Right lobe of liver (tissue), 6 donors: ENCODE data around the gene KCNK3. TPM values are rescaled to one million over a fixed set of nuclear protein-coding genes. Genes with fewer than 3 reads are reported as not detected.

ENCODE experiments used
- ATAC-seq, 4 donors: fragments of 200-7000 bp; cut with Tn5 transposase; one replicate each; pipeline ENCODE4 v1.9.1; 2020; ENCODE audit warnings: mild to moderate bottlenecking in 4 of 4, moderate library complexity in 4 of 4
- DNase-seq, 3 donors: peaks; one replicate each; pipeline ENCODE4 v3.0.0-alpha.2; 2020
- H3K27ac ChIP-seq, 3 donors: fragments of 200-600 bp; one replicate each; pipeline ENCODE4 v1.8.0; 2022
- H3K27me3 ChIP-seq, 2 donors: fragments of 200-600 bp; one replicate each; pipeline ENCODE4 v1.8.0; 2022
- H3K36me3 ChIP-seq, 4 donors: fragments of 200-600 bp; sonication (generic) in 1 of 4; one replicate each; pipeline versions ENCODE4 v1.5.1 to v1.8.0; 2017 to 2022; ENCODE audit warnings: control low read depth in 1 of 4
- H3K4me1 ChIP-seq, 4 donors: fragments of 200-600 bp; sonication (generic) in 1 of 4; one replicate each; pipeline versions ENCODE4 v1.5.1 to v1.8.0; 2017 to 2022; ENCODE audit warnings: control low read depth in 1 of 4
- H3K4me3 ChIP-seq, 3 donors: fragments of 200-600 bp; one replicate each; pipeline ENCODE4 v1.8.0; 2022
- H3K9me3 ChIP-seq, 4 donors: fragments of 200-600 bp; sonication (generic) in 1 of 4; one replicate each; pipeline versions ENCODE4 v1.5.1 to v1.8.0; 2017 to 2022; ENCODE audit warnings: control low read depth in 1 of 4
- POLR2A ChIP-seq: fragments of 450-650 bp; IDR thresholded peaks from one replicate; pipeline ENCODE4 v1.6.1; 2017; ENCODE audit warnings: antibody characterized with exemption, mild to moderate bottlenecking
- WGBS: methylation state at CpG from one replicate; pipeline ENCODE4 v1.1.6; 2018; ENCODE audit warnings: low coverage, low lambda C conversion rate; ENCODE audit not compliant: insufficient coverage; ENCODE audit errors: missing lambda C conversion rate; 5-methylcytosine and 5-hydroxymethylcytosine counted together
- intact Hi-C, 2 donors: fragments of 100-400 bp; cut with DNase I; formaldehyde crosslinking; loops; one replicate each; pipeline versions ENCODE4 v1.11.2 to v1.14.1; 2022
- small RNA-seq, 2 experiments: library from RNA; depleted of rRNA; stranded (forward); fragments of <200 nt; gene quantifications; one replicate each; pipeline ENCODE3, GENCODE V24; 2016
- total RNA-seq, 6 experiments: library from RNA; depleted of rRNA in 2 of 6; stranded (reverse); fragments of >200 nt in 2 of 6; fragmentation: NEBNext Ultra II Directional in 3 of 6; extraction: Animal tissue kit (Norgen Biotek cat#: 25700) in 3 of 6; gene quantifications; one replicate each; pipeline versions ENCODE4 v1.1.0 to v1.2.4, GENCODE V29; 2016 to 2023
- TF ChIP-seq, protein P1 (sequence below), 4 donors: fragments of 200-600 bp in 3 of 4; fragments of 450-650 bp in 1 of 4; IDR thresholded peaks; one replicate each; pipeline versions ENCODE4 v1.5.1 to v1.8.0; 2016 to 2022; ENCODE audit warnings: antibody characterized with exemption in 4 of 4, mild to moderate bottlenecking in 2 of 4
- donor health status: DM: no; HTN: yes; CAD: no.
- donor health status: DM: no; HTN: no; CAD: no.
- donor health status: DM: no; HTN: no; CAD: no.
- donor health status: DM: no; HTN: yes; CAD: no.
- donor health status: DM: no; HTN: yes; CAD: no.

The KCNK3 gene
- total RNA-seq, 6 experiments from 2014 or later, result 0.18 to 0.43 (median 0.33) TPM

DNA sequence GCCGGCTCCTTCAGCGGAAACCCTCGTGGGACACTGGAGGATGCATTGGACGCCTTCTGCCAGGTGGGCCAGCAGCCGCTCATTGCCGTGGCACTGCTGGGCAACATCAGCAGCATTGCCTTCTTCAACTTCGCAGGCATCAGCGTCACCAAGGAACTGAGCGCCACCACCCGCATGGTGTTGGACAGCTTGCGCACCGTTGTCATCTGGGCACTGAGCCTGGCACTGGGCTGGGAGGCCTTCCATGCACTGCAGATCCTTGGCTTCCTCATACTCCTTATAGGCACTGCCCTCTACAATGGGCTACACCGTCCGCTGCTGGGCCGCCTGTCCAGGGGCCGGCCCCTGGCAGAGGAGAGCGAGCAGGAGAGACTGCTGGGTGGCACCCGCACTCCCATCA lies 85.6 kb downstream of the KCNK3 start:
- Histone ChIP-seq H3K36me3 (peaks cover 0 to 56% (median 30%) of the 10 kb centered on the region in 4 donors), H3K27ac (no peak overlapping the region), H3K4me1 (peaks cover 0 to 5% (median 2%) of the 10 kb centered on the region in 4 donors), H3K4me3 (no peak overlapping the region), H3K27me3 (no peaks in the 10 kb centered on the region), H3K9me3 (no peaks in the 10 kb centered on the region)
- TF ChIP-seq POLR2A, result no peak
- TF ChIP-seq, protein P1, sequence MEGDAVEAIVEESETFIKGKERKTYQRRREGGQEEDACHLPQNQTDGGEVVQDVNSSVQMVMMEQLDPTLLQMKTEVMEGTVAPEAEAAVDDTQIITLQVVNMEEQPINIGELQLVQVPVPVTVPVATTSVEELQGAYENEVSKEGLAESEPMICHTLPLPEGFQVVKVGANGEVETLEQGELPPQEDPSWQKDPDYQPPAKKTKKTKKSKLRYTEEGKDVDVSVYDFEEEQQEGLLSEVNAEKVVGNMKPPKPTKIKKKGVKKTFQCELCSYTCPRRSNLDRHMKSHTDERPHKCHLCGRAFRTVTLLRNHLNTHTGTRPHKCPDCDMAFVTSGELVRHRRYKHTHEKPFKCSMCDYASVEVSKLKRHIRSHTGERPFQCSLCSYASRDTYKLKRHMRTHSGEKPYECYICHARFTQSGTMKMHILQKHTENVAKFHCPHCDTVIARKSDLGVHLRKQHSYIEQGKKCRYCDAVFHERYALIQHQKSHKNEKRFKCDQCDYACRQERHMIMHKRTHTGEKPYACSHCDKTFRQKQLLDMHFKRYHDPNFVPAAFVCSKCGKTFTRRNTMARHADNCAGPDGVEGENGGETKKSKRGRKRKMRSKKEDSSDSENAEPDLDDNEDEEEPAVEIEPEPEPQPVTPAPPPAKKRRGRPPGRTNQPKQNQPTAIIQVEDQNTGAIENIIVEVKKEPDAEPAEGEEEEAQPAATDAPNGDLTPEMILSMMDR (IDR thresholded peaks at IDR 0.05), result no peak
- intact Hi-C loops, result no loop called here
- WGBS, result 100% methylated on average over 2 of the region's 18 CpGs
- ATAC-seq (no peak), DNase-seq (no peak)

DNA sequence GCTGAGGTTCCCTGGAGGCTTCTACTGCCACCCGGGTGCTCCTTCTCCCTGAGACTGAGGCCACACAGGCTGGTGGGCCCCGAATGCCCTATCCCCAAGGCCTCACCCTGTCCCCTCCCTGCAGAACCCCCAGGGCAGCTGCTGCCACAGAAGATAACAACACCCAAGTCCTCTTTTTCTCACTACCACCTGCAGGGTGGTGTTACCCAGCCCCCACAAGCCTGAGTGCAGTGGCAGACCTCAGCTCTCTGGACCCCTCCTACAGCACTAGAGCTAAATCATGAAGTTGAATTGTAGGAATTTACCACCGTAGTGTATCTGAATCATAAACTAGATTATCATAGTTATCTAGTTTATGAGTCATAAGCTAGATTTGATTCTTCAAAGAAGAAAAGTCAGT lies 86.0 kb downstream of the KCNK3 start:
- WGBS, result 75% methylated on average over 1 of the region's 3 CpGs
- no peak for DNase-seq
- intact Hi-C loops, result no loop called here
- no peak for TF ChIP-seq POLR2A
- TF ChIP-seq, protein P1 (IDR thresholded peaks at IDR 0.05), result no peak
- ATAC-seq, result no peak
- H3K9me3 ChIP-seq, result no peaks in the 10 kb centered on the region
- H3K36me3 ChIP-seq, result peaks cover 0 to 56% (median 30%) of the 10 kb centered on the region in 4 donors
- no peak overlapping the region for H3K27ac ChIP-seq
- no peak overlapping the region for H3K4me3 ChIP-seq
- H3K4me1 ChIP-seq, result peaks cover 0 to 1% (median under 1%) of the 10 kb centered on the region in 4 donors
- H3K27me3 ChIP-seq, result no peaks in the 10 kb centered on the region

DNA sequence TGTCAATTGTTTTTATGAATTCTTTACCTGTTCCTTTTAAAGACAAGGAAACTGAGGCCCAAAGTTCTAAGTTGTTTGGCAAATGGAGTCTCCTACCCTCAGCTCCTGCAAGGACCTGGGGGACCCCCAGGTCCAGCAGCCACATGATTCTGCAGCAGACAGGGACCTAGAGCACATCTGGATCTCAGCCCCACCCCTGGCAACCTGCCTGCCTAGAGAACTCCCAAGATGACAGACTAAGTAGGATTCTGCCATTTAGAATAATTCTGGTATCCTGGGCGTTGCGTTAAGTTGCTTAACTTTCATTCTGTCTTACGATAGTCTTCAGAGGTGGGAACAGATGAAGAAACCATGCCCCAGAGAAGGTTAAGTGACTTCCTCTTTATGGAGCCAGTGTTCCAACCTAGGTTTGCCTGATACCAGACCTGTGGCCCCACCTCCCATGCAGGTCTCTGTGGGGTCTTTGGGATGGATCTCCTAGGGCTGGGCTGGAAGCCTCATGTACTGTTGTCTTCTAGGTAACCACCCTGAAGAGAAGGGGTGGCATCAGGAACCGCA lies 87.8 kb downstream of the KCNK3 start:
- ATAC-seq (no peak), DNase-seq (no peak)
- H3K4me3 ChIP-seq, result no peak overlapping the region
- H3K27me3 ChIP-seq, result no peaks in the 10 kb centered on the region
- no peak for TF ChIP-seq POLR2A
- TF ChIP-seq, protein P1 (IDR thresholded peaks at IDR 0.05), result no peak
- no peak overlapping the region for H3K27ac ChIP-seq
- 100% methylated on average over 1 of the region's 4 CpGs for WGBS
- peaks cover 0 to 2% (median 0%) of the 10 kb centered on the region in 4 donors for H3K4me1 ChIP-seq
- H3K36me3 ChIP-seq, result peaks cover 0 to 51% (median 27%) of the 10 kb centered on the region in 4 donors
- no peaks in the 10 kb centered on the region for H3K9me3 ChIP-seq
- intact Hi-C loops, result no loop called here

Small RNAs within 50 kb of the gene (small RNA-seq; reads per million reads assigned to genes)
- 0 reads per million in 2 experiments for gene AC015977.1

Other genes starting within 250 kb of the KCNK3 start
- under 1 TPM in 2 of 6 experiments, not detected in 4; 0.06 to 0.12 TPM for gene OTOF, start 214.6 kb upstream of the KCNK3 start, total RNA-seq
- gene CIB4, start 51.4 kb upstream of the KCNK3 start, total RNA-seq, result not detected
- gene SLC35F6, start 71.6 kb downstream of the KCNK3 start, total RNA-seq, result 10 to 100 TPM; 14.2 to 73.9 (median 27.2) TPM
- gene CENPA, start 93.3 kb downstream of the KCNK3 start, total RNA-seq, result 1 to 10 TPM in 1 of 6 experiments, under 1 TPM in 4, not detected in 1; 0.18 to 1.3 (median 0.56) TPM
- not detected for gene DPYSL5, start 155.4 kb downstream of the KCNK3 start, total RNA-seq